ENCODE data around the gene TBC1D2B. TPM values are rescaled to one million over a fixed set of nuclear protein-coding genes. Genes with fewer than 3 reads are reported as not detected.

TBC1D2B gene
- total RNA-seq, 1 experiment from 2014 or later = 18.3 TPM

DNA sequence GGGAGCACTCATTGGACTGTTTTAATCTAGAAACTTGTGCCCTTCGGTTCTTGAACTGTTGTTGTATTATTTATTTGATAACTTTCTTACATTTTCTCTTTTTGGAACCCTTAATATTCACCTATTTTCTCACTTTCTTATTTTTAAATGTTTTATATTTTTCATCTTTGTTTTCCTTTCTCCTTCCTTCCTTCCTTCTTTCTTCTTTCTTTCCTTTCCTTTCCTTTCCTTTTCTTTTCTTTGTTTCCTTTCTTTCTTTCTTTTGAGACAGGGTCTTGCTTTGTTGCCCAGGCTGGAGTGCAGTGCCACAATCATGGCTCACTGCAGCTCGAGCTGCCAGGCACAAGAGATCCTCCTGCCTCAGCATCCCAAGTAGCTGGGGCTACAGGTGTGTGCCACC is 108.5 kb downstream of the TBC1D2B start:
- DNase-seq (ENCODE audit: low spot score) (no peak), ATAC-seq (no peak)
- Mint-ChIP-seq H3K4me1 (no peaks in the 10 kb centered on the region), H3K27ac (no peak overlapping the region), H3K36me3 (no peaks in the 10 kb centered on the region), H3K9me3 (peaks cover 12% of the 10 kb centered on the region), H3K4me3 (no peak overlapping the region), H3K27me3 (ENCODE audit: low read depth) (peaks cover 3% of the 10 kb centered on the region; the same call in 1 of the 2 replicates)
- ChIA-PET CTCF (interaction anchor here (3.6 kb wide), 1 partner anchor 139 kb away, joined by 15 read pairs; no protein-coding TSS in a partner anchor), POLR2A (no interaction called here)
- TF ChIP-seq MYBL2 (CRISPR knock-in tag; IDR thresholded peaks at IDR 0.05) (no peak), SMAD4 (CRISPR knock-in tag; IDR thresholded peaks at IDR 0.05) (no peak), ERG (CRISPR knock-in tag; IDR thresholded peaks at IDR 0.05) (no peak), AFF4 (CRISPR knock-in tag; IDR thresholded peaks at IDR 0.05; ENCODE audit: borderline replicate concordance) (no peak), ZNF121 (CRISPR knock-in tag; IDR thresholded peaks at IDR 0.05) (no peak), CREM (CRISPR knock-in tag; IDR thresholded peaks at IDR 0.05) (no peak), RORB (CRISPR knock-in tag; IDR thresholded peaks at IDR 0.05) (no peak), USF2 (CRISPR knock-in tag; IDR thresholded peaks at IDR 0.05) (no peak), NFYB (CRISPR knock-in tag; conservative IDR thresholded peaks at IDR 0.05; ENCODE audit: low read depth) (no peak), ATF3 (CRISPR knock-in tag; conservative IDR thresholded peaks at IDR 0.05) (no peak), GRHL2 (CRISPR knock-in tag; IDR thresholded peaks at IDR 0.05; ENCODE audit: insufficient replicate concordance, severe bottlenecking) (no peak), MAX (CRISPR knock-in tag; IDR thresholded peaks at IDR 0.05) (no peak), AR (CRISPR knock-in tag; IDR thresholded peaks at IDR 0.05) (no peak), ETV6 (CRISPR knock-in tag; IDR thresholded peaks at IDR 0.05) (no peak), ZNF317 (CRISPR knock-in tag; IDR thresholded peaks at IDR 0.05; ENCODE audit: borderline replicate concordance, low read depth) (no peak), ATF1 (CRISPR knock-in tag; IDR thresholded peaks at IDR 0.05) (no peak)
- TF ChIP-seq, protein P1, sequence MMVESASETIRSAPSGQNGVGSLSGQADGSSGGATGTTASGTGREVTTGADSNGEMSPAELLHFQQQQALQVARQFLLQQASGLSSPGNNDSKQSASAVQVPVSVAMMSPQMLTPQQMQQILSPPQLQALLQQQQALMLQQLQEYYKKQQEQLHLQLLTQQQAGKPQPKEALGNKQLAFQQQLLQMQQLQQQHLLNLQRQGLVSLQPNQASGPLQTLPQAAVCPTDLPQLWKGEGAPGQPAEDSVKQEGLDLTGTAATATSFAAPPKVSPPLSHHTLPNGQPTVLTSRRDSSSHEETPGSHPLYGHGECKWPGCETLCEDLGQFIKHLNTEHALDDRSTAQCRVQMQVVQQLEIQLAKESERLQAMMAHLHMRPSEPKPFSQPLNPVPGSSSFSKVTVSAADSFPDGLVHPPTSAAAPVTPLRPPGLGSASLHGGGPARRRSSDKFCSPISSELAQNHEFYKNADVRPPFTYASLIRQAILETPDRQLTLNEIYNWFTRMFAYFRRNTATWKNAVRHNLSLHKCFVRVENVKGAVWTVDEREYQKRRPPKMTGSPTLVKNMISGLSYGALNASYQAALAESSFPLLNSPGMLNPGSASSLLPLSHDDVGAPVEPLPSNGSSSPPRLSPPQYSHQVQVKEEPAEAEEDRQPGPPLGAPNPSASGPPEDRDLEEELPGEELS (CRISPR knock-in tag; IDR thresholded peaks at IDR 0.05) = no peak
- TF ChIP-seq, protein P2, sequence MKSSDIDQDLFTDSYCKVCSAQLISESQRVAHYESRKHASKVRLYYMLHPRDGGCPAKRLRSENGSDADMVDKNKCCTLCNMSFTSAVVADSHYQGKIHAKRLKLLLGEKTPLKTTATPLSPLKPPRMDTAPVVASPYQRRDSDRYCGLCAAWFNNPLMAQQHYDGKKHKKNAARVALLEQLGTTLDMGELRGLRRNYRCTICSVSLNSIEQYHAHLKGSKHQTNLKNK (CRISPR knock-in tag; IDR thresholded peaks at IDR 0.05) = no peak
- TF ChIP-seq, protein P3, sequence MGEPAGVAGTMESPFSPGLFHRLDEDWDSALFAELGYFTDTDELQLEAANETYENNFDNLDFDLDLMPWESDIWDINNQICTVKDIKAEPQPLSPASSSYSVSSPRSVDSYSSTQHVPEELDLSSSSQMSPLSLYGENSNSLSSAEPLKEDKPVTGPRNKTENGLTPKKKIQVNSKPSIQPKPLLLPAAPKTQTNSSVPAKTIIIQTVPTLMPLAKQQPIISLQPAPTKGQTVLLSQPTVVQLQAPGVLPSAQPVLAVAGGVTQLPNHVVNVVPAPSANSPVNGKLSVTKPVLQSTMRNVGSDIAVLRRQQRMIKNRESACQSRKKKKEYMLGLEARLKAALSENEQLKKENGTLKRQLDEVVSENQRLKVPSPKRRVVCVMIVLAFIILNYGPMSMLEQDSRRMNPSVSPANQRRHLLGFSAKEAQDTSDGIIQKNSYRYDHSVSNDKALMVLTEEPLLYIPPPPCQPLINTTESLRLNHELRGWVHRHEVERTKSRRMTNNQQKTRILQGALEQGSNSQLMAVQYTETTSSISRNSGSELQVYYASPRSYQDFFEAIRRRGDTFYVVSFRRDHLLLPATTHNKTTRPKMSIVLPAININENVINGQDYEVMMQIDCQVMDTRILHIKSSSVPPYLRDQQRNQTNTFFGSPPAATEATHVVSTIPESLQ (CRISPR knock-in tag; IDR thresholded peaks at IDR 0.05) = no peak
- TF ChIP-seq, protein P4, sequence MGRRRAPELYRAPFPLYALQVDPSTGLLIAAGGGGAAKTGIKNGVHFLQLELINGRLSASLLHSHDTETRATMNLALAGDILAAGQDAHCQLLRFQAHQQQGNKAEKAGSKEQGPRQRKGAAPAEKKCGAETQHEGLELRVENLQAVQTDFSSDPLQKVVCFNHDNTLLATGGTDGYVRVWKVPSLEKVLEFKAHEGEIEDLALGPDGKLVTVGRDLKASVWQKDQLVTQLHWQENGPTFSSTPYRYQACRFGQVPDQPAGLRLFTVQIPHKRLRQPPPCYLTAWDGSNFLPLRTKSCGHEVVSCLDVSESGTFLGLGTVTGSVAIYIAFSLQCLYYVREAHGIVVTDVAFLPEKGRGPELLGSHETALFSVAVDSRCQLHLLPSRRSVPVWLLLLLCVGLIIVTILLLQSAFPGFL (CRISPR knock-in tag; IDR thresholded peaks at IDR 0.05; ENCODE audit: borderline replicate concordance) = no peak

Measured in WTC11 (cell line).